OCI-LY3 (cell line): ENCODE data around the gene CDH18.

Experiments used
- H2AFZ ChIP-seq: fragments of 200-600, 300-600 bp; shearing (Covaris generic); 2 replicates; pipeline ENCODE4 v1.6.0; 2014; ENCODE audit warnings: antibody characterized with exemption, low read depth, low read length
- H3K27ac ChIP-seq: fragments of 200-600, 300-600 bp; sonication (generic); 2 replicates; pipeline ENCODE4 v1.5.1; 2014; ENCODE audit warnings: mild to moderate bottlenecking, low read length, moderate library complexity, mixed read lengths
- H3K27me3 ChIP-seq: fragments of 200-600, 300-600 bp; sonication (generic); 2 replicates; pipeline ENCODE4 v1.6.1; 2014; ENCODE audit warnings: low read depth, low read length, mixed read lengths
- H3K36me3 ChIP-seq: fragments of 200-600, 300-600 bp; sonication (generic); replicated peaks from 2 replicates; pipeline ENCODE3; 2014; ENCODE audit warnings: low read depth, low read length, mixed read lengths
- H3K4me1 ChIP-seq: fragments of 300-600, 200-600 bp; sonication (generic); 2 replicates; pipeline ENCODE4 v1.6.1; 2014; ENCODE audit warnings: low read length, mixed read lengths
- H3K4me2 ChIP-seq: fragments of 200-600, 300-600 bp; sonication (generic); 2 replicates; pipeline ENCODE4 v1.6.1; 2014; ENCODE audit warnings: low read length, mixed read lengths
- H3K4me3 ChIP-seq: fragments of 300-600, 200-600 bp; sonication (generic); 2 replicates; pipeline ENCODE4 v1.5.1; 2014; ENCODE audit warnings: antibody characterized with exemption, mild to moderate bottlenecking, low read length, moderate library complexity
- H3K79me2 ChIP-seq: fragments of 300-600, 200-600 bp; shearing (Covaris generic); 2 replicates; pipeline ENCODE4 v1.6.1; 2014; ENCODE audit warnings: mild to moderate bottlenecking, low read length, mixed read lengths
- H3K9ac ChIP-seq: fragments of 300-600, 200-600 bp; shearing (Covaris generic); 2 replicates; pipeline ENCODE4 v1.6.0; 2014; ENCODE audit warnings: mild to moderate bottlenecking, low read length, moderate library complexity
- H3K9me3 ChIP-seq: fragments of 200-600, 300-600 bp; shearing (Covaris generic); 2 replicates; pipeline ENCODE4 v1.6.1; 2014; ENCODE audit warnings: low read length, mixed read lengths; ENCODE audit not compliant: insufficient read depth
- H4K20me1 ChIP-seq: fragments of 200-600, 300-600 bp; sonication (generic); 2 replicates; pipeline ENCODE4 v1.6.1; 2016; ENCODE audit warnings: low read length, mixed read lengths; ENCODE audit not compliant: insufficient read depth
- EZH2phosphoT487 ChIP-seq: fragments of 200-600 bp; shearing (Covaris generic); IDR thresholded peaks from 2 replicates; pipeline ENCODE4 v1.6.1; 2018; ENCODE audit warnings: antibody characterized with exemption, mixed run types, low read depth
- TF ChIP-seq, protein P1 (sequence below): fragments of 200-600, 300-600 bp; sonication (generic); IDR thresholded peaks from 2 replicates; pipeline ENCODE4 v1.5.1; 2014; ENCODE audit warnings: antibody characterized with exemption, low read length, low read depth

Gene CDH18, protein sequence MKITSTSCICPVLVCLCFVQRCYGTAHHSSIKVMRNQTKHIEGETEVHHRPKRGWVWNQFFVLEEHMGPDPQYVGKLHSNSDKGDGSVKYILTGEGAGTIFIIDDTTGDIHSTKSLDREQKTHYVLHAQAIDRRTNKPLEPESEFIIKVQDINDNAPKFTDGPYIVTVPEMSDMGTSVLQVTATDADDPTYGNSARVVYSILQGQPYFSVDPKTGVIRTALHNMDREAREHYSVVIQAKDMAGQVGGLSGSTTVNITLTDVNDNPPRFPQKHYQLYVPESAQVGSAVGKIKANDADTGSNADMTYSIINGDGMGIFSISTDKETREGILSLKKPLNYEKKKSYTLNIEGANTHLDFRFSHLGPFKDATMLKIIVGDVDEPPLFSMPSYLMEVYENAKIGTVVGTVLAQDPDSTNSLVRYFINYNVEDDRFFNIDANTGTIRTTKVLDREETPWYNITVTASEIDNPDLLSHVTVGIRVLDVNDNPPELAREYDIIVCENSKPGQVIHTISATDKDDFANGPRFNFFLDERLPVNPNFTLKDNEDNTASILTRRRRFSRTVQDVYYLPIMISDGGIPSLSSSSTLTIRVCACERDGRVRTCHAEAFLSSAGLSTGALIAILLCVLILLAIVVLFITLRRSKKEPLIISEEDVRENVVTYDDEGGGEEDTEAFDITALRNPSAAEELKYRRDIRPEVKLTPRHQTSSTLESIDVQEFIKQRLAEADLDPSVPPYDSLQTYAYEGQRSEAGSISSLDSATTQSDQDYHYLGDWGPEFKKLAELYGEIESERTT

DNA sequence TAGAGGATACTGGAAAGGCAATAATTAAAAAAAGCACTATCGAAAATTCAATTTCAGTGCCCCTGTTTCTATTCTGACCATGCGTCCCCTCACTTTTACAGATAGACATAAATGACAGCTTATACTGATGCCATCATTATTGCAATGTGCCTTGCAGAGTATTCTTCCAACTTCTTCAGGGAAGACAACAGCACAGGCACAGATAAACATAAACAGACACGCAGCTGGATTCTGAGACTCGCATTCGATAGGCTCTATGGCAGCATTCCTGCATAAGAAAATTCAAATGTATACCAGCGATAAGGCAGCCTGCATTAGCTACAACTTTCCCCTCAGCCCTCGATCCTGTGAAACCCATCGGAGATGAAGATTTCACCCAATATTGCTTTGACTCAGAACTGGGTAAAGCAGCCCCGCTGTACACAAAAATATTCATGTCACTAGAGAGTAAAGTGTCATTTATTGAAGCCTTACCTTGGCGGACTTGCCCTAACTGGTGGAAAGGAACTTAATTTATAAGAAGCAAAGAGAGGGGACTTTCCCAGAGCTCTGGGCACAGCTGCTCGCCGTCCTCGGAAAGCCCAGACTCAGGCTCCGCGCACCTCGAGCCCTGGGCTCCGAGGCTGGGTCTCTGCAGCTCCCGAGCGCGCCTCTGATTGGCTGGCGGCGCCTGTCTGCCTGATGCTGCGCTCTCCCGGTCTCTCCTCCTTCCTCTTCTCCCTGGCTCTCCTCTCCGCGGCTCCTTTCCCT is at the start of gene CDH18:
Gene CDH18 (minus strand): TSS at position 589 of the 750 bp plus-strand sequence. CDS start 149,214 bp downstream, outside the sequence.
- H4K20me1 ChIP-seq, result no peaks in the 10 kb centered on the region
- H3K4me2 ChIP-seq, result no peak within 1 kb of the TSS
- H3K36me3 ChIP-seq, result no peaks in the 10 kb centered on the region
- no peaks in the 10 kb centered on the region for H3K9me3 ChIP-seq
- TF ChIP-seq, protein P1, sequence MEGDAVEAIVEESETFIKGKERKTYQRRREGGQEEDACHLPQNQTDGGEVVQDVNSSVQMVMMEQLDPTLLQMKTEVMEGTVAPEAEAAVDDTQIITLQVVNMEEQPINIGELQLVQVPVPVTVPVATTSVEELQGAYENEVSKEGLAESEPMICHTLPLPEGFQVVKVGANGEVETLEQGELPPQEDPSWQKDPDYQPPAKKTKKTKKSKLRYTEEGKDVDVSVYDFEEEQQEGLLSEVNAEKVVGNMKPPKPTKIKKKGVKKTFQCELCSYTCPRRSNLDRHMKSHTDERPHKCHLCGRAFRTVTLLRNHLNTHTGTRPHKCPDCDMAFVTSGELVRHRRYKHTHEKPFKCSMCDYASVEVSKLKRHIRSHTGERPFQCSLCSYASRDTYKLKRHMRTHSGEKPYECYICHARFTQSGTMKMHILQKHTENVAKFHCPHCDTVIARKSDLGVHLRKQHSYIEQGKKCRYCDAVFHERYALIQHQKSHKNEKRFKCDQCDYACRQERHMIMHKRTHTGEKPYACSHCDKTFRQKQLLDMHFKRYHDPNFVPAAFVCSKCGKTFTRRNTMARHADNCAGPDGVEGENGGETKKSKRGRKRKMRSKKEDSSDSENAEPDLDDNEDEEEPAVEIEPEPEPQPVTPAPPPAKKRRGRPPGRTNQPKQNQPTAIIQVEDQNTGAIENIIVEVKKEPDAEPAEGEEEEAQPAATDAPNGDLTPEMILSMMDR, result no peak
- no peak for TF ChIP-seq EZH2phosphoT487
- H3K27me3 ChIP-seq, result no peaks in the 10 kb centered on the region
- H3K4me1 ChIP-seq, result no peaks in the 10 kb centered on the region
- no peak within 1 kb of the TSS for H3K27ac ChIP-seq
- H3K4me3 ChIP-seq, result no peak within 1 kb of the TSS
- H2AFZ ChIP-seq, result no peak within 1 kb of the TSS
- no peaks in the 10 kb centered on the region for H3K79me2 ChIP-seq
- no peak within 1 kb of the TSS for H3K9ac ChIP-seq

DNA sequence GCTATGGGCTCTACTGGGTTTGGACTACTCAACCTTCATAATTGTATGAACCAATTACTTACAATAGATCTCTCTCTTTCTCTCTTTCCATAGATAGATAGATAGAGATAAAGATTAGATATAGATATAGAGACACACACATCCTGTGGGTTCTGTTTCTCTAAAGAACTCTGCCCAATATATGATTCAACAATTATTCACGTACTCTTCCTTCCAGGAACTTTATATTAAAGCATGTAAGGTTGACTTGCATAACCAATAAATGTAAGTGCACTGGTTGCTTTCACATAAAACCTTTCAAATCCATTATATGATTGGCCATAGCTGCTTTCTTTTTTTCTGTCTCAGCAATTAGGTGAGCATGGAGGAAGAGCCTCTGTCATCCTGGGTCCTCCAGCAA is 46.7 kb upstream of the CDH18 start:
- Histone ChIP-seq H3K9me3 (no peaks in the 10 kb centered on the region), H3K4me1 (no peaks in the 10 kb centered on the region), H3K27me3 (no peaks in the 10 kb centered on the region), H4K20me1 (no peaks in the 10 kb centered on the region), H3K4me3 (no peak overlapping the region), H3K27ac (no peak overlapping the region), H2AFZ (no peak overlapping the region; the same call in 1 of the 2 replicates), H3K79me2 (no peaks in the 10 kb centered on the region), H3K36me3 (no peaks in the 10 kb centered on the region), H3K9ac (no peak overlapping the region), H3K4me2 (no peak overlapping the region)
- no peak for TF ChIP-seq EZH2phosphoT487
- TF ChIP-seq, protein P1, result no peak

DNA sequence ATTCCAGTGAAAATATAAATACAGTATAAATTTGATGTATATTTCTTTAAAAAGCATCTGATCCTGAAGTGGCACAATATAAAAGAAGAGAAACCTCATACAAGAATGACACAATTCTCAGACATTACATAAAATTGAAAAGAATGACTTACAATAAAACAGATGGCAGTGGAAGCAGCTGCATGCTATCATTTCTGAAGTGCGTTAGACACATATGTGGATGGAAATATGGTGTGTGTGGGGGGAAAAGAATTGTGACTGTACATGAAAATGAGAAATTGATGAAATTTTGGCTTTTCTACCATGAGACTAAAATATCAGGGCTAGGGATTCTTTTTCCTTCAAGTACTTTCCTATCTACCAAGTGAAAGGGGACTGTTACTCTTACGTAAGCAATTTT is 45.9 kb upstream of the CDH18 start:
- Histone ChIP-seq H3K27ac (no peak overlapping the region), H3K79me2 (no peaks in the 10 kb centered on the region), H2AFZ (no peak overlapping the region), H3K4me2 (no peak overlapping the region), H3K27me3 (no peaks in the 10 kb centered on the region), H3K4me3 (no peak overlapping the region), H3K9me3 (no peaks in the 10 kb centered on the region), H4K20me1 (no peaks in the 10 kb centered on the region), H3K36me3 (no peaks in the 10 kb centered on the region), H3K9ac (no peak overlapping the region), H3K4me1 (no peaks in the 10 kb centered on the region)
- no peak for TF ChIP-seq EZH2phosphoT487
- TF ChIP-seq, protein P1, result no peak
